HCT116 (cell line): ENCODE measurements around the gene HHLA2. TPM values are rescaled to one million over a fixed set of nuclear protein-coding genes. Genes with fewer than 3 reads are reported as not detected.

ENCODE experiments used
- ATAC-seq: fragments of 200-7000 bp; cut with Tn5 transposase; 2 replicates; pipeline ENCODE4 v1.9.1; 2020; ENCODE audit warnings: mild to moderate bottlenecking, moderate library complexity
- BruUV-seq: library from RNA; stranded (reverse); fragments of 400-500 nt; replicated peaks from 2 replicates; lab custom pipeline; 2021; lab: Mats Ljungman, UMichigan
- CTCF ChIA-PET: fragments of 300-600 bp; sonication (Branson Sonifier 250); formaldehyde crosslinking; loops from one replicate; lab custom pipeline; 2021; ENCODE audit warnings: antibody characterized with exemption; lab: Charles Lee
- POLR2A ChIA-PET: fragments of 300-600, 350-600 bp; sonication (Branson Sonifier 250); formaldehyde crosslinking; loops from one replicate; lab custom pipeline; 2021; ENCODE audit warnings: antibody characterized with exemption; lab: Charles Lee
- RAD21 ChIA-PET, 2 experiments: fragments of 300-600 bp; sonication (Branson Sonifier 250); formaldehyde crosslinking; loops; one replicate each; lab custom pipeline; 2023; ENCODE audit warnings: low total read pairs in 2 of 2; ENCODE audit not compliant: uncharacterized antibody in 2 of 2, unreplicated experiment in 2 of 2, low non-redundant PET in 1 of 2; lab: Charles Lee
- DNase-seq: peaks from one replicate; pipeline ENCODE4 v3.0.0-alpha.2; 2010; ENCODE audit warnings: low read depth, low spot score
- H2AFZ ChIP-seq: fragments of 200-600 bp; shearing (Covaris generic), sonication (generic); 2 replicates; pipeline ENCODE4 v1.6.1; 2017; ENCODE audit warnings: low read depth, mixed run types, mixed read lengths, antibody characterized with exemption, low read length; ENCODE audit not compliant: poor library complexity, severe bottlenecking
- H3K27ac ChIP-seq: 2 replicates; pipeline ENCODE4 v1.5.1; 2012; ENCODE audit warnings: low read depth, low read length
- H3K27me3 ChIP-seq: fragments of 200-600 bp; sonication (generic); 2 replicates; pipeline ENCODE4 v1.6.1; 2016; ENCODE audit warnings: mixed run types, low read length, mixed read lengths; ENCODE audit not compliant: insufficient read depth
- H3K36me3 ChIP-seq, 2 experiments: fragments of 200-500 bp in 1 of 2; fragments of 200-600 bp in 1 of 2; sonication (Bioruptor generic) in 1 of 2; sonication (generic) in 1 of 2; 2 replicates each; pipeline versions ENCODE4 v1.5.1 to v1.6.1; 2014 to 2016; ENCODE audit warnings: low read length in 2 of 2, inconsistent platforms in 1 of 2, mixed read lengths in 1 of 2, mixed run types in 1 of 2; ENCODE audit not compliant: insufficient read depth in 2 of 2, control insufficient read depth in 1 of 2
- H3K4me1 ChIP-seq, 2 experiments: fragments of 200-600 bp in 1 of 2; sonication (generic) in 1 of 2; 2 replicates each; pipeline versions ENCODE4 v1.5.1 to v1.6.1; 2012 to 2017; ENCODE audit warnings: low read length in 2 of 2, inconsistent platforms in 1 of 2, mild to moderate bottlenecking in 1 of 2, mixed read lengths in 1 of 2, mixed run types in 1 of 2, moderate library complexity in 1 of 2; ENCODE audit not compliant: insufficient read depth in 2 of 2, control insufficient read depth in 1 of 2
- H3K4me2 ChIP-seq: fragments of 200-600 bp; sonication (generic); 2 replicates; pipeline ENCODE4 v1.6.1; 2017; ENCODE audit warnings: mixed run types, low read length, mixed read lengths
- H3K4me3 ChIP-seq, 2 experiments: fragments of 200-600 bp in 1 of 2; sonication (generic) in 1 of 2; replicated peaks in 1 of 2; 2 replicates each; pipeline ENCODE4 v1.5.1; 2011 to 2016; ENCODE audit warnings: low read length in 2 of 2, control low read depth in 1 of 2, low read depth in 1 of 2, mild to moderate bottlenecking in 1 of 2, mixed read lengths in 1 of 2, mixed run types in 1 of 2
- H3K79me2 ChIP-seq: fragments of 200-600 bp; sonication (generic); 2 replicates; pipeline ENCODE4 v1.6.1; 2017; ENCODE audit warnings: mild to moderate bottlenecking, mixed run types, low read length, moderate library complexity, mixed read lengths; ENCODE audit not compliant: insufficient read depth
- H3K9ac ChIP-seq: fragments of 200-600 bp; sonication (generic); 2 replicates; pipeline ENCODE4 v1.6.1; 2016; ENCODE audit warnings: low read length, mixed read lengths
- H3K9me2 ChIP-seq: fragments of 200-600 bp; sonication (generic), shearing (Covaris generic); 2 replicates; pipeline ENCODE4 v1.6.1; 2017; ENCODE audit warnings: mixed run types, mild to moderate bottlenecking, moderate library complexity; ENCODE audit not compliant: insufficient read depth
- H3K9me3 ChIP-seq, 2 experiments: fragments of 200-500 bp in 1 of 2; fragments of 200-600 bp in 1 of 2; sonication (Bioruptor generic) in 1 of 2; sonication (generic) in 1 of 2; 2 replicates each; pipeline ENCODE4 v1.6.1; 2014 to 2017; ENCODE audit warnings: low read length in 2 of 2, mixed read lengths in 2 of 2, inconsistent platforms in 1 of 2, low read depth in 1 of 2, mild to moderate bottlenecking in 1 of 2, mixed run types in 1 of 2, moderate library complexity in 1 of 2; ENCODE audit not compliant: control insufficient read depth in 1 of 2, insufficient read depth in 1 of 2
- H4K20me1 ChIP-seq: fragments of 200-600 bp; sonication (generic), shearing (Covaris generic); 2 replicates; pipeline ENCODE4 v1.6.1; 2017; ENCODE audit warnings: mixed run types, mild to moderate bottlenecking, moderate library complexity; ENCODE audit not compliant: insufficient read depth
- ATF3 ChIP-seq: IDR thresholded peaks from 2 replicates; pipeline ENCODE4 v1.6.1; 2012
- CBX3 ChIP-seq: IDR thresholded peaks from 2 replicates; pipeline ENCODE4 v1.6.1; 2012; ENCODE audit warnings: low read depth
- CTCF ChIP-seq, 3 experiments: fragments of 200-600 bp in 1 of 3; sonication (generic) in 1 of 3; IDR thresholded peaks in 2 of 3; conservative IDR thresholded peaks in 1 of 3; 2 replicates each; pipeline ENCODE4 v1.5.1; 2012 to 2017; ENCODE audit warnings: low read depth in 2 of 3, low read length in 2 of 3, antibody characterized with exemption in 1 of 3, borderline replicate concordance in 1 of 3, control low read depth in 1 of 3, mild to moderate bottlenecking in 1 of 3, mixed read lengths in 1 of 3, mixed run types in 1 of 3, moderate library complexity in 1 of 3; ENCODE audit not compliant: insufficient read depth in 1 of 3
- EGR1 ChIP-seq: IDR thresholded peaks from 2 replicates; pipeline ENCODE4 v1.6.1; 2012; ENCODE audit warnings: low read depth
- EZH2 ChIP-seq: fragments of 200-600 bp; sonication (generic); IDR thresholded peaks from 2 replicates; pipeline ENCODE4 v1.6.1; 2017; ENCODE audit warnings: antibody characterized with exemption, mixed run types
- EZH2phosphoT487 ChIP-seq: fragments of 200-600 bp; IDR thresholded peaks from 2 replicates; pipeline ENCODE4 v1.6.1; 2018; ENCODE audit warnings: antibody characterized with exemption, borderline replicate concordance
- JUND ChIP-seq: IDR thresholded peaks from 2 replicates; pipeline ENCODE4 v1.6.1; 2012
- MAX ChIP-seq: IDR thresholded peaks from 2 replicates; pipeline ENCODE4 v1.6.1; 2012
- POLR2A ChIP-seq: IDR thresholded peaks from 2 replicates; pipeline ENCODE4 v1.7.0; 2011; ENCODE audit warnings: borderline replicate concordance; ENCODE audit not compliant: insufficient read depth, insufficient read length; ENCODE audit errors: extremely low read depth
- REST ChIP-seq: IDR thresholded peaks from 2 replicates; pipeline ENCODE4 v1.6.1; 2012; ENCODE audit warnings: low read depth
- SIN3A ChIP-seq: IDR thresholded peaks from 2 replicates; pipeline ENCODE4 v1.6.1; 2012; ENCODE audit warnings: low read depth
- SP1 ChIP-seq: IDR thresholded peaks from 2 replicates; pipeline ENCODE4 v1.6.1; 2012; ENCODE audit warnings: low read depth
- SRF ChIP-seq: IDR thresholded peaks from 2 replicates; pipeline ENCODE4 v1.6.1; 2012; ENCODE audit warnings: low read depth
- TCF7L2 ChIP-seq: IDR thresholded peaks from 2 replicates; pipeline ENCODE4 v1.7.0; 2011; ENCODE audit warnings: borderline replicate concordance, inconsistent platforms; ENCODE audit not compliant: insufficient read depth, insufficient read length; ENCODE audit errors: extremely low read depth
- ZBTB33 ChIP-seq: IDR thresholded peaks from 2 replicates; pipeline ENCODE4 v1.6.1; 2011; ENCODE audit warnings: mild to moderate bottlenecking, low read length, moderate library complexity; ENCODE audit not compliant: insufficient replicate concordance; ENCODE audit errors: extremely low read depth
- ZNF274 ChIP-seq: fragments of 200-500 bp; sonication (Bioruptor generic); IDR thresholded peaks from 2 replicates; pipeline ENCODE4 v1.6.1; 2014; ENCODE audit warnings: mild to moderate bottlenecking, low read depth, low read length, inconsistent platforms
- intact Hi-C: fragments of 100-400 bp; cut with micrococcal nuclease; formaldehyde crosslinking; loops from 2 replicates; pipeline ENCODE4 v1.10.0; 2022
- total RNA-seq: library from RNA; stranded (reverse); gene quantifications from one replicate; pipeline ENCODE4 v1.2.1, GENCODE V29; 2021; ENCODE audit not compliant: unreplicated experiment

HHLA2 gene
- total RNA-seq, 1 experiment from 2014 or later = not detected

- TF ChIP-seq ZBTB33 = no peak
- no peak for TF ChIP-seq TCF7L2
- TF ChIP-seq ZNF274 = no peak
- no peak for TF ChIP-seq MAX
- TF ChIP-seq SP1 = no peak
Observed at GRCh38 chr3:108414007-108414406, 117.7 kb downstream of the HHLA2 start (continued).

GRCh38 chr3:108415661-108416060 lies 119.3 kb downstream of the HHLA2 start:
- no peaks in the 10 kb centered on the region for H3K36me3 ChIP-seq
- H3K4me3 ChIP-seq = no peak overlapping the region
- H3K4me2 ChIP-seq = no peak overlapping the region
- H3K9ac ChIP-seq = no peak overlapping the region
- no peak for ATAC-seq
- POLR2A ChIA-PET = no interaction called here
- H3K27ac ChIP-seq = no peak overlapping the region
- H3K9me2 ChIP-seq = no peaks in the 10 kb centered on the region
- no peak for DNase-seq
- peaks cover 0 to 12% of the 10 kb centered on the region in 2 experiments; a peak in 1 of 4 replicates for H3K4me1 ChIP-seq
- intact Hi-C loops = no loop called here
- H2AFZ ChIP-seq = no peak overlapping the region
- H3K79me2 ChIP-seq = no peaks in the 10 kb centered on the region
- no peaks in the 10 kb centered on the region for H3K27me3 ChIP-seq
- H3K9me3 ChIP-seq = no peaks in the 10 kb centered on the region
- H4K20me1 ChIP-seq = no peaks in the 10 kb centered on the region
- CTCF ChIA-PET = no interaction called here
- RAD21 ChIA-PET = no interaction called here
- no TSS peak for BruUV-seq
- no peak for TF ChIP-seq SRF
- no peak for TF ChIP-seq JUND
- no peak for TF ChIP-seq ATF3
- TF ChIP-seq ZBTB33 = no peak
- no peak for TF ChIP-seq EZH2
- TF ChIP-seq CTCF (IDR thresholded peaks at IDR 0.05 in 2 of 3, conservative IDR thresholded peaks at IDR 0.05 in 1 of 3; ENCODE audit: borderline replicate concordance in 1 of 3, insufficient read depth in 1 of 3, low read depth in 2 of 3, low read length in 2 of 3) = no peak
- no peak for TF ChIP-seq SIN3A
- TF ChIP-seq EZH2phosphoT487 = no peak
- no peak for TF ChIP-seq REST
- TF ChIP-seq EGR1 = no peak
- TF ChIP-seq SP1 = no peak
- TF ChIP-seq CBX3 = no peak
- TF ChIP-seq POLR2A = no peak
